HG03571 (cell line): ENCODE measurements around the gene CNTNAP2.

Experiments
- ATAC-seq: cut with Tn5 transposase; IDR thresholded peaks from one replicate; pipeline ENCODE4 v1.9.1; 2021; ENCODE audit not compliant: unreplicated experiment

Gene CNTNAP2

GRCh38 chr7:148344406-148344805 lies 2227.8 kb downstream of the CNTNAP2 start:
- ATAC-seq: no peak

- ATAC-seq: no peak
Observed at GRCh38 chr7:148347981-148348380, 2231.4 kb downstream of the CNTNAP2 start.

GRCh38 chr7:148348466-148348865 lies 2231.9 kb downstream of the CNTNAP2 start:
- no peak for ATAC-seq

GRCh38 chr7:148356303-148356702 lies 2239.7 kb downstream of the CNTNAP2 start:
- no peak for ATAC-seq

GRCh38 chr7:148362541-148362940 lies 2245.9 kb downstream of the CNTNAP2 start:
- ATAC-seq: no peak

- ATAC-seq: no peak
Observed at GRCh38 chr7:148367731-148368475, 2251.3 kb downstream of the CNTNAP2 start.

GRCh38 chr7:148368562-148368961 lies 2252.0 kb downstream of the CNTNAP2 start:
- no peak for ATAC-seq

GRCh38 chr7:148371280-148371937 lies 2254.8 kb downstream of the CNTNAP2 start:
- ATAC-seq: no peak

GRCh38 chr7:148374396-148375259 lies 2258.0 kb downstream of the CNTNAP2 start:
- ATAC-seq: no peak

GRCh38 chr7:148379677-148380076 lies 2263.1 kb downstream of the CNTNAP2 start:
- no peak for ATAC-seq

- no peak for ATAC-seq
Observed at GRCh38 chr7:148380596-148381419, 2264.2 kb downstream of the CNTNAP2 start.

- ATAC-seq: no peak
Observed at GRCh38 chr7:148382596-148382995, 2266.0 kb downstream of the CNTNAP2 start.

GRCh38 chr7:148383651-148384050 lies 2267.1 kb downstream of the CNTNAP2 start:
- no peak for ATAC-seq

GRCh38 chr7:148385009-148385682 lies 2268.5 kb downstream of the CNTNAP2 start:
- ATAC-seq: no peak

- no peak for ATAC-seq
Observed at GRCh38 chr7:148390381-148390780, 2273.8 kb downstream of the CNTNAP2 start.

GRCh38 chr7:148391591-148391990 lies 2275.0 kb downstream of the CNTNAP2 start:
- ATAC-seq: no peak

GRCh38 chr7:148394582-148394981 lies 2278.0 kb downstream of the CNTNAP2 start:
- ATAC-seq: no peak

GRCh38 chr7:148395352-148395811 lies 2278.8 kb downstream of the CNTNAP2 start:
- no peak for ATAC-seq

GRCh38 chr7:148395990-148396716 lies 2279.6 kb downstream of the CNTNAP2 start:
- no peak for ATAC-seq
